HCT116 (cell line): ENCODE measurements around the gene PRR29. TPM values are rescaled to one million over a fixed set of nuclear protein-coding genes. Genes with fewer than 3 reads are reported as not detected.
"Not testable (repeated sequence)": the region's sequence is repeated elsewhere in the genome, so short reads cannot be mapped to it uniquely, and the experiment has no call there.

Experiments
- ATAC-seq: fragments of 200-7000 bp; cut with Tn5 transposase; 2 replicates; pipeline ENCODE4 v1.9.1; 2020; ENCODE audit warnings: mild to moderate bottlenecking, moderate library complexity
- BruUV-seq: library from RNA; stranded (reverse); fragments of 400-500 nt; replicated peaks from 2 replicates; lab custom pipeline; 2021; lab: Mats Ljungman, UMichigan
- CTCF ChIA-PET: fragments of 300-600 bp; sonication (Branson Sonifier 250); formaldehyde crosslinking; loops from one replicate; lab custom pipeline; 2021; ENCODE audit warnings: antibody characterized with exemption; lab: Charles Lee
- POLR2A ChIA-PET: fragments of 300-600, 350-600 bp; sonication (Branson Sonifier 250); formaldehyde crosslinking; loops from one replicate; lab custom pipeline; 2021; ENCODE audit warnings: antibody characterized with exemption; lab: Charles Lee
- RAD21 ChIA-PET, 2 experiments: fragments of 300-600 bp; sonication (Branson Sonifier 250); formaldehyde crosslinking; loops; one replicate each; lab custom pipeline; 2023; ENCODE audit warnings: low total read pairs in 2 of 2; ENCODE audit not compliant: uncharacterized antibody in 2 of 2, unreplicated experiment in 2 of 2, low non-redundant PET in 1 of 2; lab: Charles Lee
- DNase-seq: peaks from one replicate; pipeline ENCODE4 v3.0.0-alpha.2; 2010; ENCODE audit warnings: low read depth, low spot score
- H2AFZ ChIP-seq: fragments of 200-600 bp; shearing (Covaris generic), sonication (generic); 2 replicates; pipeline ENCODE4 v1.6.1; 2017; ENCODE audit warnings: low read depth, mixed run types, mixed read lengths, antibody characterized with exemption, low read length; ENCODE audit not compliant: poor library complexity, severe bottlenecking
- H3K27ac ChIP-seq: 2 replicates; pipeline ENCODE4 v1.5.1; 2012; ENCODE audit warnings: low read depth, low read length
- H3K27me3 ChIP-seq: fragments of 200-600 bp; sonication (generic); 2 replicates; pipeline ENCODE4 v1.6.1; 2016; ENCODE audit warnings: mixed run types, low read length, mixed read lengths; ENCODE audit not compliant: insufficient read depth
- H3K36me3 ChIP-seq, 2 experiments: fragments of 200-500 bp in 1 of 2; fragments of 200-600 bp in 1 of 2; sonication (Bioruptor generic) in 1 of 2; sonication (generic) in 1 of 2; 2 replicates each; pipeline versions ENCODE4 v1.5.1 to v1.6.1; 2014 to 2016; ENCODE audit warnings: low read length in 2 of 2, inconsistent platforms in 1 of 2, mixed read lengths in 1 of 2, mixed run types in 1 of 2; ENCODE audit not compliant: insufficient read depth in 2 of 2, control insufficient read depth in 1 of 2
- H3K4me1 ChIP-seq, 2 experiments: fragments of 200-600 bp in 1 of 2; sonication (generic) in 1 of 2; 2 replicates each; pipeline versions ENCODE4 v1.5.1 to v1.6.1; 2012 to 2017; ENCODE audit warnings: low read length in 2 of 2, inconsistent platforms in 1 of 2, mild to moderate bottlenecking in 1 of 2, mixed read lengths in 1 of 2, mixed run types in 1 of 2, moderate library complexity in 1 of 2; ENCODE audit not compliant: insufficient read depth in 2 of 2, control insufficient read depth in 1 of 2
- H3K4me2 ChIP-seq: fragments of 200-600 bp; sonication (generic); 2 replicates; pipeline ENCODE4 v1.6.1; 2017; ENCODE audit warnings: mixed run types, low read length, mixed read lengths
- H3K4me3 ChIP-seq, 2 experiments: fragments of 200-600 bp in 1 of 2; sonication (generic) in 1 of 2; replicated peaks in 1 of 2; 2 replicates each; pipeline ENCODE4 v1.5.1; 2011 to 2016; ENCODE audit warnings: low read length in 2 of 2, control low read depth in 1 of 2, low read depth in 1 of 2, mild to moderate bottlenecking in 1 of 2, mixed read lengths in 1 of 2, mixed run types in 1 of 2
- H3K79me2 ChIP-seq: fragments of 200-600 bp; sonication (generic); 2 replicates; pipeline ENCODE4 v1.6.1; 2017; ENCODE audit warnings: mild to moderate bottlenecking, mixed run types, low read length, moderate library complexity, mixed read lengths; ENCODE audit not compliant: insufficient read depth
- H3K9ac ChIP-seq: fragments of 200-600 bp; sonication (generic); 2 replicates; pipeline ENCODE4 v1.6.1; 2016; ENCODE audit warnings: low read length, mixed read lengths
- H3K9me2 ChIP-seq: fragments of 200-600 bp; sonication (generic), shearing (Covaris generic); 2 replicates; pipeline ENCODE4 v1.6.1; 2017; ENCODE audit warnings: mixed run types, mild to moderate bottlenecking, moderate library complexity; ENCODE audit not compliant: insufficient read depth
- H3K9me3 ChIP-seq, 2 experiments: fragments of 200-500 bp in 1 of 2; fragments of 200-600 bp in 1 of 2; sonication (Bioruptor generic) in 1 of 2; sonication (generic) in 1 of 2; 2 replicates each; pipeline ENCODE4 v1.6.1; 2014 to 2017; ENCODE audit warnings: low read length in 2 of 2, mixed read lengths in 2 of 2, inconsistent platforms in 1 of 2, low read depth in 1 of 2, mild to moderate bottlenecking in 1 of 2, mixed run types in 1 of 2, moderate library complexity in 1 of 2; ENCODE audit not compliant: control insufficient read depth in 1 of 2, insufficient read depth in 1 of 2
- H4K20me1 ChIP-seq: fragments of 200-600 bp; sonication (generic), shearing (Covaris generic); 2 replicates; pipeline ENCODE4 v1.6.1; 2017; ENCODE audit warnings: mixed run types, mild to moderate bottlenecking, moderate library complexity; ENCODE audit not compliant: insufficient read depth
- CBX3 ChIP-seq: IDR thresholded peaks from 2 replicates; pipeline ENCODE4 v1.6.1; 2012; ENCODE audit warnings: low read depth
- EGR1 ChIP-seq: IDR thresholded peaks from 2 replicates; pipeline ENCODE4 v1.6.1; 2012; ENCODE audit warnings: low read depth
- ELF1 ChIP-seq: IDR thresholded peaks from 2 replicates; pipeline ENCODE4 v1.6.1; 2012; ENCODE audit warnings: low read depth, borderline replicate concordance
- FOSL1 ChIP-seq: IDR thresholded peaks from 2 replicates; pipeline ENCODE4 v1.6.1; 2012; ENCODE audit warnings: low read depth
- ZNF274 ChIP-seq: fragments of 200-500 bp; sonication (Bioruptor generic); IDR thresholded peaks from 2 replicates; pipeline ENCODE4 v1.6.1; 2014; ENCODE audit warnings: mild to moderate bottlenecking, low read depth, low read length, inconsistent platforms
- intact Hi-C: fragments of 100-400 bp; cut with micrococcal nuclease; formaldehyde crosslinking; loops from 2 replicates; pipeline ENCODE4 v1.10.0; 2022
- total RNA-seq: library from RNA; stranded (reverse); gene quantifications from one replicate; pipeline ENCODE4 v1.2.1, GENCODE V29; 2021; ENCODE audit not compliant: unreplicated experiment
- TF ChIP-seq, protein P1 (sequence below): IDR thresholded peaks from 2 replicates; pipeline ENCODE4 v1.6.1; 2012; ENCODE audit warnings: low read depth

PRR29 gene
- total RNA-seq, 1 experiment from 2014 or later: not detected

DNA sequence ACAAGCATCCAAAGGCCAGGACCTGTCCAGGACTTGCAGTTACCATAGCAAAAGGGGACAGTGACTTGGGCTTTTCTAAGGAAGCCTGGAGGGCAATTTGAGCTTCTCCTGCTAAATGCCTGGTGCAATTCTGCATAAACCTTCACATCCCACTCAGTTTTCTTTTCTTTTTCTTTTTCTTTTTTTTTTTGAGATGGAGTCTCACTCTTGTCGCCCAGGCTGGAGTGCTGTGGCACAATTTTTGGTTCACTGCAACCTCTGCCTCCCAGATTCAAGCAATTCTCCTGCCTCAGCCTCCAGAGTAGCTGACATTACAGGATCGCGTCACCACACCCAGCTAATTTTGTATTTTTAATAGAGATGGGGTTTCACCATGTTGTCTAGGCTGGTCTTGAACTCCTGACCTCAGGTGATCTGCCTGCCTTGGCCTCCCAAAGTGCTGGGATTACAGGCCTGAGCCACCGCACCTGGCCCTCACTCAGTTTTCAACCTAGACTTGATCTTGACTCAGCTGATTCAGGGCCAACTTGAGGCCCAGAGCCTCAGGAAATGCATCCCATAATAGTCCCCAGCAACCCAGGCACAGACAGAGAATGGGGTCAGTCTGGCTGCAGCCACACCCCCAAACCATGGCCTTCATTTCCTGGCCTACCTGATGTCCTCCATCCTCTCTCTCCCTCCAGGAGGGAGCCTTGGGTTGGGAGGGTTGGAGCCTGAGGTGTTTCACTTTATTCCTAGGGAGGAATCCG lies 9.1 kb downstream of the PRR29 start:
- H3K79me2 ChIP-seq, H3K4me3 ChIP-seq, POLR2A ChIA-PET, RAD21 ChIA-PET, DNase-seq, H3K36me3 ChIP-seq, H3K27me3 ChIP-seq, ATAC-seq, BruUV-seq, H3K9me2 ChIP-seq, H3K4me2 ChIP-seq, H3K27ac ChIP-seq, H2AFZ ChIP-seq, H3K9ac ChIP-seq, intact Hi-C loops, H3K9me3 ChIP-seq, H4K20me1 ChIP-seq: not testable (repeated sequence)
- peaks cover 14 to 41% of the 10 kb centered on the region in 2 experiments for H3K4me1 ChIP-seq
- CTCF ChIA-PET: interaction anchor here (2.3 to 3.1 kb wide), 2 partner anchors 19 to 126 kb away, joined by 5 to 18 read pairs; no protein-coding TSS in a partner anchor

DNA sequence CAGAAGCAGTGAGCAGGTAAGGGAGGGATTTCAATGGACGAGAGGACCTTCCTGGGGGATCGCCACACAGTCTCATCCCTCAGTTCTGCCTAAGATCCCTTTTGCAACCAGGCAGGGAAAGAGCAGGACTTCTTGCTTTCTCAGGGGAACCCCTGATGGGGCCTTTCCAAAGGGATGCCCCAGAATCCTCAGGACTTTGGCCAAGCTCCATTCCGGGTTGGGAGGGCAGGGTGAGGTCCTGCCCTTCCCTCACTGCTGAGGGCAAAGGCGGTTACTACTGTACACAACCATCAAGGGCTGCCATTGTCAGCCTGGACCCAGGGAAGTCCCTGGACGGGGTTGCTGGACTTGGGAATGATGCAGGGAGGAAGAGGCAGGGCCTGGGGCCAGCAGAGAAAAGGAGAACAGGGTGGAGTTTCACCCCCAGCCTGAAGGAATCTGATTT lies 9.7 kb downstream of the PRR29 start:
- Histone ChIP-seq H3K9me2 (no peaks in the 10 kb centered on the region), H2AFZ (no peak overlapping the region), H3K27ac (no peak overlapping the region), H4K20me1 (no peaks in the 10 kb centered on the region), H3K36me3 (no peaks in the 10 kb centered on the region), H3K4me2 (no peak overlapping the region), H3K27me3 (no peaks in the 10 kb centered on the region), H3K79me2 (no peaks in the 10 kb centered on the region), H3K9me3 (no peaks in the 10 kb centered on the region), H3K4me3 (no peak overlapping the region), H3K4me1 (peaks cover 14 to 41% of the 10 kb centered on the region in 2 experiments), H3K9ac (no peak overlapping the region)
- CTCF ChIA-PET: interaction anchor here (2.3 kb wide), 1 partner anchor 126 kb away, joined by 5 read pairs; no protein-coding TSS in a partner anchor
- no TSS peak for BruUV-seq
- TF ChIP-seq FOSL1 (no peak), ZNF274 (no peak), EGR1 (no peak), ELF1 (no peak), CBX3 (no peak)
- TF ChIP-seq, protein P1, sequence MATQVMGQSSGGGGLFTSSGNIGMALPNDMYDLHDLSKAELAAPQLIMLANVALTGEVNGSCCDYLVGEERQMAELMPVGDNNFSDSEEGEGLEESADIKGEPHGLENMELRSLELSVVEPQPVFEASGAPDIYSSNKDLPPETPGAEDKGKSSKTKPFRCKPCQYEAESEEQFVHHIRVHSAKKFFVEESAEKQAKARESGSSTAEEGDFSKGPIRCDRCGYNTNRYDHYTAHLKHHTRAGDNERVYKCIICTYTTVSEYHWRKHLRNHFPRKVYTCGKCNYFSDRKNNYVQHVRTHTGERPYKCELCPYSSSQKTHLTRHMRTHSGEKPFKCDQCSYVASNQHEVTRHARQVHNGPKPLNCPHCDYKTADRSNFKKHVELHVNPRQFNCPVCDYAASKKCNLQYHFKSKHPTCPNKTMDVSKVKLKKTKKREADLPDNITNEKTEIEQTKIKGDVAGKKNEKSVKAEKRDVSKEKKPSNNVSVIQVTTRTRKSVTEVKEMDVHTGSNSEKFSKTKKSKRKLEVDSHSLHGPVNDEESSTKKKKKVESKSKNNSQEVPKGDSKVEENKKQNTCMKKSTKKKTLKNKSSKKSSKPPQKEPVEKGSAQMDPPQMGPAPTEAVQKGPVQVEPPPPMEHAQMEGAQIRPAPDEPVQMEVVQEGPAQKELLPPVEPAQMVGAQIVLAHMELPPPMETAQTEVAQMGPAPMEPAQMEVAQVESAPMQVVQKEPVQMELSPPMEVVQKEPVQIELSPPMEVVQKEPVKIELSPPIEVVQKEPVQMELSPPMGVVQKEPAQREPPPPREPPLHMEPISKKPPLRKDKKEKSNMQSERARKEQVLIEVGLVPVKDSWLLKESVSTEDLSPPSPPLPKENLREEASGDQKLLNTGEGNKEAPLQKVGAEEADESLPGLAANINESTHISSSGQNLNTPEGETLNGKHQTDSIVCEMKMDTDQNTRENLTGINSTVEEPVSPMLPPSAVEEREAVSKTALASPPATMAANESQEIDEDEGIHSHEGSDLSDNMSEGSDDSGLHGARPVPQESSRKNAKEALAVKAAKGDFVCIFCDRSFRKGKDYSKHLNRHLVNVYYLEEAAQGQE: no peak
- intact Hi-C loops: no loop called here
- DNase-seq (no peak), ATAC-seq (no peak)
- POLR2A ChIA-PET: no interaction called here
- RAD21 ChIA-PET: no interaction called here
